ENCODE data around the gene GUK1.
"Not testable (repeated sequence)": the region's sequence is repeated elsewhere in the genome, so short reads cannot be mapped to it uniquely, and the experiment has no call there.

The GUK1 gene

DNA sequence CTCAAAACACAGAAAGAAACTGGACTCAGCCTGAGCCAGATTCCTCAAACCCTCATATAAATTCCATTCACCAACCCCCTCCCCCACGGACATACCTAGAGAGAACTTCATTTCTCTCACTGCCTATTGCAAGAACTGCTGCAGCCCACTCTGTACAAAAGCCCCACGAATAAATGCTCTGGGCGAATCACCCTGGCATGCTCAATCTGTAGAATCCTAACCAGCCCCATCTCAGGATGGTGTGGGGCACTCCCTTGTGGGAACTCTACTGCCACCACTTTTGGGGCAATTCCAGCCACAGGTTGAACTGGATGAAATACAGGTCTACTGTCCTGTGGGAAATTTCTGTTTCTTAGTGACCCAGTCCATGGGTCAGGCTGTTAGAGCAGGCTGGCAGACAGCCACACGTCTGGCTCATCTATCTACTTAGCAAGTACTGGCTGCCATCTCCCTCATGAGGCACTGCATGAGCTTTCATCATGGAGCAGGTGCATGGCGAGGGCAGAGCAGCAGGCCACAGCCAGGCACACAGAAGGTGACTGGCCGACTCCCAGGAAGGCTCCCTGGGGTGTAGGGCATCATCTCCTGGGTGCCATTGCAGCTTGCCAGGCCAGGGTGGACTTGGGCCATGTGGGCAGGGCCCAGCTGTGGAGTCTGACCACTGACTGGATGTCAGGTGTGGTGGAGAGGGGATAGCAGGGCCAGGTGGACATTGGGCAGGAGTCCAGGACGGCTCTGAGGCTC lies 35.4 kb upstream of the GUK1 start:
- DNase-seq (ENCODE audit: low read depth in 2 of 2), result no peak

DNA sequence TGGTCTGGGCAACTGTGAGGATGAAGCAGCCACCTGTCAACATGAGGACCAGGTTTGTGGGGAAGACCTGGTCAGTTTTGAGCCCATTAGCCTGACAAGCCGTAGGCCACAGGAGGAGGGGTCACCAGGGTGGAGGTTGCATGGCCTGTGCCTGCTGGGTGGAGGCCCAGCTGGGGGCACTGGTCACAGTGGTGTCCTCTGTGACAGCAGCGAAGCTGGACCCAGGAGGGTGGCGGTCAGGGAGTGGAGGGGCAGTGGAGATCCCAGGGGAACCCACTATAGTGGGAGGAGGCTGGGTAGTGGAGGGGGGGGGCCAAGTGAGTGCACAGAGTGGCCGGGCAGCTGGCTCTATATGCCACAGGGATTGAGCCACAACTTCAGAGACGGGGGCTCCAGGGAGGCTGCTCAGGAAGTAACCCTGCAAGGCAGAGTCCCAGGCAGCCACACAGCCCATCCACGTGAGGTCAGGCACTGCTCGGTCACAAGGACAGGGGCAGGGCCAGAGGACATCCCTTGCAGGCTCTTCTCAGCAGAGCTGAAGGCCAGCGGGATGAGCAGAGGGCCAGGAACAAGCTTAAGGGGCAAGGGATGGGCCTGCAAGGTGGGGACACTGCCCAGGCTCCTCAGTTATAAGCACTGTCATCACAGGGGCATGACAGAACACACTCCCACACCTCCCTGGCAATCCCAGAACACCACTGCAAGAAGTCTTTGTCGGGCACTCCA lies 34.6 kb upstream of the GUK1 start:
- no peak for DNase-seq (ENCODE audit: low read depth in 2 of 2)

DNA sequence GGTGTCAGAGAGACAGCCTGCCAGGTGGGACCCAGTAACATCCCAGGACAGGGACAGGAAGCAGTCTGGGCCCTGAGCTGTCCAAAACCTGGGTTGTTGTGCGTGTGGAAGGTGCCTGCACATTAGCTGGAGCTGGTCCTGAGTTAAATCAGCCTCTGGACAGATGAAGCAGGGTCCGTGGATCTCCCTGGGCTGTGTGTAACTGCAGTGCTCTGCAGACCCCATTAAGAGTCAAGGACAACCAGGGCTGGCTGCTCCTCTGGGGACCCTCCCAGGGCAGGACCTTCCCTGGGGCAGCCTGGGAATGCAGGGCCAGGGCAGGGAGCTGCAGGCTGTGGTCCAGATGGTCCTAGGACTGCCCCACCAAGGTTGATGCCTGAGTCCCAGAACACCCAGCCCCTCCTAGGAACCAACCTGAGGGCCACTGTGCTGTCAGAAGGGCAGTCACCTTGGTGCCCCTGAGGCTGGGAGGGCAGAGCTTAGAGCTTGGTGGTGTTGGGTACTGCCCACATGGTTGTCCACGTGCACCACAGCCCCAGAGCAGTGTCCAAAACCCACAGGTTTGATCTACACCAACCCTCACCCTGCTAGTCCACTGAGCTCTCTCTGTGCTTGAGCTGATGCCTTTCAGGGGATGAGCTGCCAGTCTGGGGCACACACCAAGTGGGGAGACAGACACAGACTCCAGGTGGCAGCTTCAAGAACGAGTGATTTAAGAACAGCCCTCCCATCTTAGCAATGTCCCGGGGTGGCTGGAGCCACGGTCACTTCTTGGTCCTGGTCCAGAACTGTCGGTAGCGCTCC lies 33.9 kb upstream of the GUK1 start:
- no peak for DNase-seq (ENCODE audit: low read depth in 2 of 2)

DNA sequence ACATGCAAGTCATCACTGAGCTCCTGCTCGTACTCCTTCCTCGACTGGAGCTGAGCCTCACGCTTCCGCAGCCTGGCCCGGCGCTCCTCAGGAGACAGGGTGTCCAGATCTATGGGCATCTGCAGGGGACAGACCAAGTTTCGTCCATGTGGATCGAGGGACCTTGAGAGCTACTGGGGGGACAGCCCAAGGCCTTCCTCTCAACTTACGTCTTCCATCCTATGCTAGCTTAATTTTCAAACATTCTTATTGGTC lies 33.4 kb upstream of the GUK1 start:
- no peak for DNase-seq (ENCODE audit: low read depth in 2 of 2)

DNA sequence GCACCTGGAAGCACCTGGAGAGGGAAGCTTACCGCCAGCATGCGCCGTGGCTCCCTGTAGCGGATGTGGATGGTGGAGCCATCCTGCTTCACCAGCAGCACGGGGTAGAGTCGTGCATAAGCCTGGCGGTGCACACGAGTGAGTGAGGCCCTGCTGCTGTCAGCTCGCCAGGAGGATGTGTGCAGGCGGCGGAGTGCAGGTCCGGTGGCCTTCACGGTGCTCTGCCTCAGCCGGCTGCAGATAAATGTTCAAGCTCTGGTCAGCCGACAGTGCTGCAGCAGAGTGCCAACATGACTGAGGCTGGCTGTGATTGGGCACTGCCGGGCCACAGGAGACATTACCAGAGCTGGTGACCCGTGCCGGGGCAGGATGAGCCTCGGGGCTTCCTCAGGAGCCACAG lies 32.4 kb upstream of the GUK1 start:
- no peak for DNase-seq (ENCODE audit: low read depth in 2 of 2)

DNA sequence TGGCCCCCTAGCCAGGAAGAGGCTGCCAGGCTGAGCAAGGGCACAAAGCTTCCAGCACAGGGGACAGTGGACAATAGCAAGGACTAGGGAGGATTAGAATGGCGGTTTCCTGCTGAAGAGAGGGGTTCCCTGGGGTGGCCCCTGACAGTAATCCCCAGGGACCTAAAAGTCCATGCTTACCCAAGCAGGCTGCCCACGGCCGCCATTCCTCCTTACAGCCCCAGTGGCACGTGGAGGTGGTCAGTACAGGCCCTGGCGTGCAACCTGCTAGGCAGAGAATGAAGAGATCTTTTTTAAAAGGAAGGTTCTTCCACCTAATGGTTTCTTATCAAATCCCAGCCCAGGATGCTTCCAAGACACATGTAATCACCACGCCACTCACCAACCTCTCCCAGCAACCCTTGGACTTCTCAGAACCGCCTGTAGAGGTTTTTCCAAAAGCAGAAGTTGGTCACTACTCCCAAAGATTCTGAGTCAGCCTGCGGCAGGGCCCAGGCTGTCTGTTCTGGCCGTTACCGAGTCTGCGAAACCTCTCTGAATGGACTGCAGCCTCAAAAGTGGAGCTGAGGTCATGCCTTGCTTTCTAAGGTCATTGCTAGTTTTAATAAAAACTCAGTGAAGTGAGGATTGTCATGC lies 31.9 kb upstream of the GUK1 start:
- no peak for DNase-seq (ENCODE audit: low read depth in 2 of 2)

DNA sequence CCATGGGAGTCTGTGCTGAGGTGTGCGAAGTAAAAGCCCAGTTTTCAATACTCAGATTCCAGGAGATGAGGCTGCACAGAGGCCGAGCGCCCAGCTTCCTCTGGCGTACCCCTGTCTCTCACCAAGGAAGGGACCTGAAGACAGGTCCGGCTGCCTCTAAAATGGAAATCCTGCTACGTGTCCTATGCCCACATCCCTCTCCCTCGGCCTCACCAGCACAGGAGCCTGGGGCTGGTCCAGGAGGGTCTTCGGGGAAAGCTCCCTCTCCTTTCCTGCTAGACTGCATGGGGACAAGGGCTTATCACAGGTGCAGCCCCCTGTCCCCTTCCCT lies 31.4 kb upstream of the GUK1 start:
- no peak for DNase-seq (ENCODE audit: low read depth in 2 of 2)

DNA sequence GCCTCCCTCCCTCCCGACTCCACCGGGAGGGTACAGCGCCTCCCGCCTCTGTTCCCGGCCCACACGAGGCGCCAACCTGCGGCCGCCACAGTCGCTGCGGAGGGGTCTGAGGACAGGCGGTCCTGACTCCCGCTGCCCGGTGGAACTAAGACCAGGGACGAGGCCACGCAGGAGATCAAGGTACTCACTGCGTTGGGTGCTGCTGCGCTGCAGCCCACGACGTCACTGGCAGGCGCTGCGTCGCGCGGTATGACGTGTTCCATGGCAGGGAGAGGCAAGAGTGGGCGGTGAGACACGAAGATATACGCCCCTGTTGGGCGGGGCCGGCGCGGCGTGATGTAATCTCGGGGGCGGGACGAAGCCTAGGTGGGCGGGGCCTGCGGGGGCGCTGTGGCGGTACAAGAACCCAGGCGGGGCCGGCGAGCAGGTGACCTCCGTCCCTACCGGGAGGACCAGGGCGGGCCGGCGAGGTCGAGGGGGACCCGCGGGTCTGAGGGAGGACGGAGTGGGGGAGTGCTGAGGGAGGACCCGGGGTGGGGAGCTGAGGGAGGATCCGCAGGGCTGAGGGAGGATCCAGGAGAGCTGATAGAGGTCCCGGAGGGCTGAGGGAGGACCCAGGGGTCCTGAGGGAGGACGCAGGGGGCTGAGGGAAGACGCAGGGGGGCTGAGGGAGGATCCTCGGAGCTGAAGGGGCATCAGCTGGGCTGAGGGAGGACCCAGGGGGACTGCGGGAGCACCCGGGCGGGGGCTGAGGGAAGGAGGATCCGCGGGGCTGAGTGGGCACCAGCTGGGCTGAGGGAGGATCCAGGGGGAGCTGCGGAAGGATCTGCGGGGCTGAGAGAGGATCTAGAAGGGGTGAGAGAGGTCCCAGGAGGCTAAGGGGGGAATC lies 30.8 kb upstream of the GUK1 start, which contains the start of gene MRPL55:
TSS of gene MRPL55 (minus strand) at position 227 of the 889 bp plus-strand sequence. CDS start 1,039 bp downstream, outside the sequence.
- peak; percentile 94 to 99 for DNase-seq (ENCODE audit: low read depth in 2 of 2)

DNA sequence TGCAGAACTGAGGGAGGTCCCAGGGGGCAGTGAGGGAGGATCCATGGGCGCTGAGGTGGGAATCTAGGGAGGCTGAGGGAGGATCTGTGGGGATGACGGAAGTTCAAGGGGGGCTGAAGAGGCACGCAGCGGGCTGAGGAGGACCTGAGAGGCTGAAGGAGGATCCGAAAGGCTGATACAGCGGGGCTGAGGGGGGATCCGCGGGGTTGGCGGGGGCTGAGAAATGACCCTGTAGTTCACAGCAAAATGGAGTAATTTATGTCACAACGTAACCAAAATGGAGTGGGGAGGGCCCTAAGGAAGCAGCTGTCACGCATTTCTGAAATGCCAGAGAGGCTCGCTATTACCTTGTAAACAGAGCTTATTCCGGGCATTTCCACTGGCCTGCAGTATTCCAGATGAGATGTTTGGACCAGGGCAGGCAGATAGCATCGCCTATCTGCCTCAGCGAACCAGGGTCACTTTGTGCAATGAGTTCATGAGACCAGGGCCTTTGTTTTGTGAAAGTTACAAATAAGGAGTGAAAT lies 30.1 kb upstream of the GUK1 start:
- no peak for DNase-seq (ENCODE audit: low read depth in 2 of 2)

DNA sequence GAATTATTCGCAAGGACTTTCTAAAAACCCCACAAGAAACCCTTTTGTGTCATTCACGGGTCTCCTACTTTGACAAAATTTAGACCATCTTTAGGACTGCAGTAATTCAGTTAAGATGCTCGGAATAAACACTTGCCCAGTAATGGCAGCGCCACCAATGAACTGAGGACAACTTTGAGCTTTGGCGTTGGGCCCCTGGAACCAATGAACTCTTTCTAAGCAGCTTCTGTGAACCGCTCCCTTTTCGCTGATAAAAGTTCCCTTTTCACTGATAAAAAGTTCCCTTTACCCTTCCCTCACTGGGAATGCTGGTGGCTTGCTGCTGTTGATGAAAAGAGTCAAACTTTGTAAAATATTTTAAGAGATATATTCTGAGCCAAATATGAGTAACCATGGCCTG lies 29.5 kb upstream of the GUK1 start:
- no peak for DNase-seq (ENCODE audit: low read depth in 2 of 2)

DNA sequence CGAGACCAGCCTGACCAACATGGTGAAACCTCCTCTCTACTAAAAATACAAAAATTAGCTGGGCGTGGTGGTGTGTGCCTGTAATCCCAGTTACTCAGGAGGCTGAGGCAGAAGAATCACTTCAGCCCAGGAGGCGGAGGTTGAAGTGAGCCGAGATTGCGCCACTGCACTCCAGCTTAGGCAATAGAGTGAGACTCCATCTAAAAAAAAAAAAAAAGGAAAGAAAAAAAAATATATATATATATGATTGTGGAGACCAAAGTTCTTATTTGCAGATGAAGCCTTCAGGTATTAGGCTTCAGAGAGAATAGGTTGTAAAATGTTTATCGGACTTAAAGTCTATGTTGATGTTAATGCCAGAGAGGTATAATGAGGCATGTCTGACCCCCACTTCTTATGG lies 28.8 kb upstream of the GUK1 start:
- not testable (repeated sequence) for DNase-seq (ENCODE audit: low read depth in 2 of 2)

DNA sequence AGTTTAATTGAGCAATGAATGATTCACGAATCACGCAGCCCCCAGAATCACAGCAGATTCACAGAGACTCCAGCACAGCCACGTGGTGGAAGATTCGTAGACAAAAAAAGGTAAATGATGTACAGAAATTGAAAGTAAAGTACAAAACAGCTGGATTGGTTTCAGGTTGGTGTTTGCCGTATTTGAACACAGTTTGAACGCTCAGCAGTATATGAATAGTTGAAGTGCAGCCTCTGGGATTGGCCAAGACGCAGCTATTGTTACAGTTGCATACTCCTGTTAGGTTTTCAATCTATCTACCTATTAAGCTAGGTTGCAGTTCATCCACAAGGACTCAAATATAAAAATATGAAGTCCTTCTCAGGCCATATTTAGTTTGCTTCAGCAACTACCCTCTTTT lies 27.9 kb upstream of the GUK1 start:
- DNase-seq (ENCODE audit: low read depth in 2 of 2), result no peak

DNA sequence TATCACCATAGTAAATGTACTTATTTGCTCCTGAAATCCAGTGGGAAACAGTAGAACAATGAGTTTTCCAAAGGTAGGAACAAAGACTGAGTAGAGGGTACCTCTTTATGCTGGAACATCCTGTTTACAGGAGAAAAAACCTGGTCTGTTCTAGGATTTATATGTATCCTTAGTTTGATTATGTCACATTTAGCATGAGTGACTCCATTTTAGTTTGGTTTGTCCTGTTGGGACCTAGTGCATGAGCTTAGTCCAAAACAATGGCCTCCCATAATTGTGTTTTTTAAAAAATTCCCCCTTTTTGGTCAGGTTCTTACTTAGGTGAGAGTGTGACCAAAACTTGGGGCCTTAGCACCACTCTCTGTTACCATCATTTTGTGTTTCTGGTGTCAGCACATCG lies 27.5 kb upstream of the GUK1 start:
- no peak for DNase-seq (ENCODE audit: low read depth in 2 of 2)

DNA sequence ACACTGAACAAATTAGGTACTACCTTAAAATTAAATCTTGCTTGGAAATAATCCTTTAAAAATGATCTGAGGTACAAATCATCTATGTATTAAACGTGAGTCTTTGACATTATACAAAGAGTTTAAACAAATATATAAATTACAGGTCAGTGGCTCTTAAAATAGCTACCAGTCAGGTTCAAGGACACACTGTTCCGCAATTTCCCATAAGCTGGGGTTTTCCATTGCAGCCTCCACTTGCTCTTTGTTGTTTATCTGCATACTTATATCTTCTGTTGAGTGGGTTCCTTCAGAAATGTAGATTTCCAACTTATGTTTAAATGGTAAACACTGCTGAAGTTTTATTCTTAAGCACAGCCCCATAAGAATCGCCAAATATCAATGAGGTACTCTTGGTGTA lies 25.3 kb upstream of the GUK1 start:
- no peak for DNase-seq (ENCODE audit: low read depth in 2 of 2)

DNA sequence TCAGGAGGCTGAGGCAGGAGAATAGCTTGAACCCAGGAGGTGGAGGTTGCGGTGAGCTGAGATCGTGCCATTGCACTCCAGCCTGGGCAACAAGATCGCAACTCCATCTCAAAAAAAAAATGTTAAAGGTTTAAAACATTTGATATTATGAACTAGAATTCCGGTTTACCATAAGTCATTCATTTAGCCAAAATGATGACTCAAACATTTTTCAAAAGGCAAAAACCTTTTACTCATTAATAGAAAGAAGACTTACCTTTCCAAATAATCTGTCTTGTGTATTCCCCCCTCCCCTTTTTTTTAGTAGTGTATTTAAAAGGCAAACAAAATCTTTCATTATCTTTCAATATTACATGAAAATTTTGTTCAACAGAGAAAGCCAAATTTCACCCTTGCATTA lies 22.7 kb upstream of the GUK1 start:
- DNase-seq (ENCODE audit: low read depth in 2 of 2), result no peak

DNA sequence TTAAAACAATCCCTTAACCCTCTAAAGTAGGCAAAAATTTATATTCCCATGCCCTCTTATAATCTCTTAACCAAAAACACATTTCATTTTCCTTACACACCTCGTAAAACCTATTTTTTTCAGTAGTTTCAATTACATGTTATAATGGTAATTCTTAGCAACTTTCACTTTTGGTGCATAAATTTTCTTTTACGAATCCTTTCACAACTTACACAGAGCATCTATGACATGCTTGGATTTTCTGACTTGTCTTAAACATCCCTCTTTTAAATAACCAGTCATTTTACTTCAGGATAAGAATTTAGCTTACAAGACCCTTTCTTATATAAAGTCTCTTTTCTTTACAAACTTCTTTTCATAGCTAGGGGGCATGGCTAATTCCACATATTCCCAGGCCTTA lies 22.0 kb upstream of the GUK1 start:
- no peak for DNase-seq (ENCODE audit: low read depth in 2 of 2)

DNA sequence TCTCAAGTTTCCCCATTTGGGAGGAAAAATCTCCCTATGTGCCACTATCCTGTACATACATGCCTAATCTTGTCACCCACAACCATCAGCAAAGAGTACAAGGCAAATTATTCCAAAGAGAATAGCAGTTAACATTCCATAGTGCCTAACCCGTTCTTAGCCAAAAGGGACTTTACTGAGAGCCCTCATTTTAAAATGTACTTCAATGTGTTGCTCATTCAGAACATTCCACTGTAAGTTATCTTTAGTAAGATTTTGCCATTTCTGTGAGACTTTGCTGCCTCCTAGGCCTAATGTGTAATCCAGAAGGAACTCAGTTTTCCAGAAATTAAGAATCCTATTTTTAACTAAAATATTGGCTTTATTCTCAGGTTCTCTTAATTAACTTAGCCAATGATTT lies 19.7 kb upstream of the GUK1 start:
- no peak for DNase-seq (ENCODE audit: low read depth in 2 of 2)

DNA sequence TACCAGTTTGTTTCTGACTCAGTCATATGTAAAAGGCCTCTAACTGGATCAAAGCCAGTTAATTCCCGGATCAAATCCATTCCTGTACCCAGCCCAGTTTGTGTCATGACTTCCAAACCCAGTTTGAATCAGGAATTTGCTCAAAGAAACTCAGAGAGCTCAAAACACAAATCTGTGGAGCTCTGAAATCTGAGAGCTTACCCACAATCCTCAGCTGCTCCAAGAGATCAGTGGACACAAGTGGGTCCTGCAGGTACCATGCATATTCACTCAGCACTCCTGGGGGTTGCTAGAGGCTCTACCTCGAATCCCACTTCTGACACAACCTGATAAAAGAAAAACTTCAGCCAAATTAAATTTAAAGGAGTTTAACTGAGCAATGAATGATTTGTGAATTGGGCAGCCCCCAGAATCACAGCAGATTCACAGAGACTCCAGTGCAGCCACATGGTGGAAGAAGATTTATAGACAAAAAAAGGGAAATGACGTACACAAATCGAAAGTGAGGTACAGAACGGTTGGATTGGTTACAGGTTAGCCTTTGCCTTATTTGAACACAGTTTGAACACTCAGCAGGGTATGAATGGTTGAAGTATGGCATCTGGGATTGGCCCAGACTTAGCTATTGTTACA lies 19.1 kb upstream of the GUK1 start:
- no peak for DNase-seq (ENCODE audit: low read depth in 2 of 2)

DNA sequence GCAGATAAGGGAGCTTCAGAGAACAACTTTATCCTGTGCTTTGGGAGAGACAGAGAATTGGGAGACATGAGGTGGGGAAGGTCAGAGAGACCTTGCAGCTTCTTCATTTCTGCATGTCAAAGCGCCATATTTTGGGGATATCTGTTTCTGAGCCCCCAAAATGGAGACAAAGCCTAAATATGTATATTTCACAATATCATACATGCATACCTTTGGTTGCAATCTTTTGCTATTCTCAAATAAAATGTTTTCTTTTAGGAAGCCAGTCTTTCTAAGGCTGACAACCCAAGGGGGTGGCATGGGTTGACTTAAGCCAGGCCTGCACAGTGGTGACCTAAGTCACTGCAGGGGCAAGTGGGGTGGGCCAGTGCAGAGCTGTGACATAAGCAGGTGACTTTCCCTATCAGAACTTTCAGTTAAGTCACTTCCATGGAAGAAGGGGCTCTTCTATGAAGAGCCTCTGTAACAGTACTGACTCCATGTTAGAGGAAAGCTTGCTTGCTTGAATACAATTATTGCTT lies 17.1 kb upstream of the GUK1 start:
- DNase-seq (ENCODE audit: low read depth in 2 of 2), result no peak

DNA sequence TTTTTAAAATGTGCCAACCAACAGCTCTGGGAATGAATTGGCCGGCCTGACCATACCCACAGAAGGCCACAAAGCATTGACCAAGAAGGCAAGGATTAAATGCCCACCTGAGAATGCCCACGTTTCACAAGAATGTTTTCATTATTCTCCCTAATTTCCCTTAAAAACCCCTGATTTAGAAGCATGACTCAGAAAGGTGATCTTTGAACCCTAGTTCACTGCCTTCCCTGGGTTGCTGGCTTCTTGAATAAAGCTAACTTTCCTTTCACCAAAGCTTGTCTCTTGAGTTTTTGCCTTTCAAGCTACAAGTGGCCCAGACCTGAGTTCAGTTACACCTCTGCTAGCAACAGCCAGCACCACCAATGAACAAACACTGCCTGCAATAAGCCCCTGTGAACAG lies 16.6 kb upstream of the GUK1 start:
- DNase-seq (ENCODE audit: low read depth in 2 of 2), result no peak

DNA sequence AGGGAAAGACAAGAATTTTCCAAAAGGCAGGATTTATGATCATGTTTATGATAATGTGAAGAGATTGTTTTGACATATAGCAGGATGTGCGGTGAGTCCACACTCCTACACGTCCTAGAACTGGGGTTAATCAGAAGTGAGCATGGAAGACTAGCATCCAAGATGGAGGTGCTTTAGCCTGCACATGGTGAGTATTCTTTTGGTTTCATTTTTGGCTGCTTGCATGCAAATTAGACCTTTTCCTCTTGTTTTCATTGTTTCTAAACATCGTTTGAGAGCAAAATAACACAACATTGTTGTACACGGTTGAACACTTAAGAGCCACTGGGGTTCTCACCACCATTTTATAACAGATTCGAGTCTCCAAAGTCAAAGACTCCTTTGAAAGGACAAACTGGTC lies 14.9 kb upstream of the GUK1 start:
- DNase-seq (ENCODE audit: low read depth in 2 of 2), result no peak
